Activated naive CD8-positive, alpha-beta T cell treated with anti-CD3 and anti-CD28 coated beads, Interleukin-2, amount 50 U/mL, for 16 hours (primary cell): ENCODE results near the gene ATP5F1D.

Source experiments
- DNase-seq: peaks from one replicate; pipeline ENCODE4 v3.0.0-alpha.2; 2020; ENCODE audit warnings: low read depth, low spot score

Gene ATP5F1D

GRCh38 chr19:1293782-1294604, 52.4 kb downstream of the ATP5F1D start:
- DNase-seq = no peak
